IMR-90 (cell line): Measurements from ENCODE around the gene MGAT5.

Experiments used
- CHD1 ChIP-seq: IDR thresholded peaks from 2 replicates; pipeline ENCODE4 v1.6.1; 2012; ENCODE audit warnings: low read depth, low read length, improper control_type of control experiment
- MAZ ChIP-seq: IDR thresholded peaks from 2 replicates; pipeline ENCODE4 v1.6.1; 2012; ENCODE audit warnings: low read depth, mild to moderate bottlenecking, low read length, improper control_type of control experiment, moderate library complexity, borderline replicate concordance
- MXI1 ChIP-seq: IDR thresholded peaks from 2 replicates; pipeline ENCODE4 v1.6.1; 2012; ENCODE audit warnings: low read depth, mild to moderate bottlenecking, low read length, moderate library complexity, borderline replicate concordance
- TF ChIP-seq, protein P1 (sequence below): conservative IDR thresholded peaks from 2 replicates; pipeline ENCODE4 v1.5.1; 2012; ENCODE audit warnings: mild to moderate bottlenecking, low read depth, low read length, improper control_type of control experiment

DNA sequence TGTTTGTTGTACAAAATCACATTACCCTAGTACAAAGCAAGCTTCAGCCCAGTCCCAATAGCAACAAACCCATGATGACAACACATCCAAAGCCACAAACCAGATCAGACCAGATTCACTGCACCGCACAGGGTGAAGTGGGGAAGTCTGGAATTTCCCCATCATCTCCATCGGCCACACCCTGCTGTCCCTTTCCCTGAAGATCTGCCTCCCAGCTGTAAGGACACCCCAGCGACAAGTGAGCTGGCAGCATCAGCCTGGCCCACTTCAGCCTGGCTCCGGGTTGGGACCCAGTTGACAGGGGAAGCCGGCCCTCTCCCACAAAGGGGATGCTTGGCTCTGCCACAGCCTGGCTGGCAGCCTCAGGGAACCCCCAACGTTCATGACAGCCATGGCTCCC is 207.6 kb downstream of the MGAT5 start:
- TF ChIP-seq, protein P1, sequence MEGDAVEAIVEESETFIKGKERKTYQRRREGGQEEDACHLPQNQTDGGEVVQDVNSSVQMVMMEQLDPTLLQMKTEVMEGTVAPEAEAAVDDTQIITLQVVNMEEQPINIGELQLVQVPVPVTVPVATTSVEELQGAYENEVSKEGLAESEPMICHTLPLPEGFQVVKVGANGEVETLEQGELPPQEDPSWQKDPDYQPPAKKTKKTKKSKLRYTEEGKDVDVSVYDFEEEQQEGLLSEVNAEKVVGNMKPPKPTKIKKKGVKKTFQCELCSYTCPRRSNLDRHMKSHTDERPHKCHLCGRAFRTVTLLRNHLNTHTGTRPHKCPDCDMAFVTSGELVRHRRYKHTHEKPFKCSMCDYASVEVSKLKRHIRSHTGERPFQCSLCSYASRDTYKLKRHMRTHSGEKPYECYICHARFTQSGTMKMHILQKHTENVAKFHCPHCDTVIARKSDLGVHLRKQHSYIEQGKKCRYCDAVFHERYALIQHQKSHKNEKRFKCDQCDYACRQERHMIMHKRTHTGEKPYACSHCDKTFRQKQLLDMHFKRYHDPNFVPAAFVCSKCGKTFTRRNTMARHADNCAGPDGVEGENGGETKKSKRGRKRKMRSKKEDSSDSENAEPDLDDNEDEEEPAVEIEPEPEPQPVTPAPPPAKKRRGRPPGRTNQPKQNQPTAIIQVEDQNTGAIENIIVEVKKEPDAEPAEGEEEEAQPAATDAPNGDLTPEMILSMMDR: no peak
- TF ChIP-seq MAZ (no peak), CHD1 (no peak), MXI1 (no peak)
